GM18502 (cell line): Measurements from ENCODE around the gene TMEM79.
"Not testable (repeated sequence)": the region's sequence is repeated elsewhere in the genome, so short reads cannot be mapped to it uniquely, and the experiment has no call there.

Experiments
- ATAC-seq: cut with Tn5 transposase; IDR thresholded peaks from one replicate; pipeline ENCODE4 v1.9.1; 2021; ENCODE audit warnings: mild to moderate bottlenecking; ENCODE audit not compliant: unreplicated experiment, poor library complexity

Gene TMEM79

DNA sequence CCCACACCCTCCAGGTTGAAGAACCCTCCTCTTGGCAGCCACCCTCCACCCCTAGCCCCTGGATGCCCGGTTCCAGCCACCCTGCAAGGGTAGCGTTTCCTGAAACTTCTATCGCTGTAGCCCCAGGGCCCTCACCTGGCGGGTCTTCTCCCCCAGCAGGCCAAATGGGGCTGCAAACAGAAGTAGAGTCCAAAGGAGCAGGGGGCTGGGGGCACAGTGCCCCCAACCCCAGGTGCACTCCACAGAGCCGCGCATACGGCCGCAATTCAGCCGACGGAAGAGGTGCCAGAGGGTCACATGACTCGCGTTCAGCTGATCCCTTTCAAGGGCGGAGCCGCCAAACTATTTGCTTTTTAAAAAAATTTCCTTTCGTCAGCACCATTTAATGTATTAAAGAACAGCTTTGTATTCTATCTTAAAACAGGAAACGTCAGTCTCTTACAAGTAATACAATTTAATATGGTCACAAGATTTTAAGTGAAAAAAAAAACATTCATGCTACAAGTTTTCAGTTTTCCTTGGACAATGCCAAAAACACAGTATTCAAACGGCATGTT is 11.3 kb downstream of the TMEM79 start, which contains the start of gene GLMP:
Gene GLMP (minus strand): TSS at position 289 of the 557 bp plus-strand sequence. CDS start 34 bp downstream, at position 255.
- peak; percentile 56 for ATAC-seq

- no peak for ATAC-seq
These were observed 14.8 kb downstream of the TMEM79 start, which contains the start of gene VHLL for GRCh38 chr1:156298852-156299357. TSS of gene VHLL (minus strand) at chr1:156299307. CDS start at chr1:156299189, 118 bp downstream.

- no peak for ATAC-seq
These were observed 19.1 kb downstream of the TMEM79 start for GRCh38 chr1:156303241-156303640.

- no peak for ATAC-seq
These were observed 21.1 kb downstream of the TMEM79 start for GRCh38 chr1:156305215-156305614.

- no peak for ATAC-seq
These were observed 24.0 kb downstream of the TMEM79 start for GRCh38 chr1:156308078-156308477.

DNA sequence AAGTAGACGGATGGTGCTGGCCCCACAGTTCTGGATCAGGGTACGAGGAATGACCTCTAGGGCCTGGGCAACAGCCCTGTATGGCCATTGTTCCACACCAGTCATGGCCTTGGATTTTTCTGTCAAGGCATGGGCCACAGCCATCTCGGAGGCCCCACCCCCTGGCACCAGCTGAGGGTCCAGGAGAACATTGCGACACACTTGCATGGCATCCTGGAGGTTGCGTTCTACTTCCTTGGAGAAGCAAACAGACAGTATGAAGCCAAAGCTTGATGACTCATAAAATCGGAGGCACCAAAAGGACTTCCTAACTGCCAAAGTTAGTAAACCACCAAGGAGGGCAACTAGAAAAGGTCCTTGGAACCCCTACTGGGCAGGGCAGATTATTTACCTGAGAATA is 26.8 kb downstream of the TMEM79 start:
- no peak for ATAC-seq

DNA sequence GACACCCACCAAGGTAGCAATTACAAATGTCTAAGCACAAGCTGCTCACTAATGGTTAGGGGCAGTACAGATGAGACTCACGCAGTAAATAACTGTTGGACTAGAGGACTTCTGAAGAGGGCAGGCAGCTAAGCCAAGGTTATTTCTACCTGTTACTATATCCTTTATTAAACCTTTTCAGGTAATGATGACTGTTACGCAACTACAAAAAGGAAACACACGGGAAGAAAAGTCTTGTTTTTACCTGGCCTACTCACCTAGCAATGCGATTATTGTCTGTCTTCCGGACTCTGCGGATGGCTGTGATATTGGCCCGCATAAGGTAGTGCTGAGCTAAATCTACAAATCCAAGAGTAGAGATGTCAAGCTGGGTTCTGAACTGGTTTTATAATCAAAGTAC is 32.8 kb downstream of the TMEM79 start:
- ATAC-seq: no peak

DNA sequence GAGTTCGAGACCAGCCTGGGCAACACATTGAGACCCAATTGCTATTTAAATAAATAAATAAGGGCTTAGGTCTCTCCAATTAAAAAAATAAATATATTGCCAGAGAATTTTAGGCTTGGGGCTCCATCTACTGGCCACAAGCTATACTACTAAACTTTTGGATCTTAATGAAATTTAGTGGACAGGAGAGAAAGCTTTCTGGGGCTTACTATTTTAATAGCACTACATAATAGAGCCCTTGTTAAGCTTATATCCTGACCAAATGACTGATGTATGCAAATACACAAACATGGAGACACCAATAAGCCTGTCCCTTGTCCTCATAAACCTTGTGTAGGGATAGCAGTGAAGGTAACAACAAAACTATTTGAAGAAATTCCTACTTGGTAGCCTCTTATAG is 35.5 kb downstream of the TMEM79 start:
- ATAC-seq: no peak

- no peak for ATAC-seq
These were observed 36.4 kb downstream of the TMEM79 start for GRCh38 chr1:156320560-156320959.

DNA sequence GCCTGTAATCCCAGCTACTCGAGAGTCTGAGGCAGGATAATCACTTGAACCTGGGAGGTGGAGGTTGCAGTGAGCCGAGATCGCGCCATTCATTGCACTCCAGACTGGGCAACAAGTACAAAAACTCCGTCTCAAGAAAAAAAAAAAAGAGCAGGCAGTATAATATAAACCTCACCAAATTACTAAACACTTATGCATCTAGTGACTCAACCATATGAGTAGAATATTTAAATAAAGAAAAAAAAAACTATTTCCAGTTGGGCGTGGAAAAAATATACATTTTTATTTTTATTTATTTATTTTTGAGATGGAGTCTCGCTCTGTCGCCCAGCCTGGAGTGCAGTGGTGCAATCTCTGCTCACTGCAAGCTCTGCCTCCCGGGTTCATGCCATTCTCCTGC is 39.1 kb downstream of the TMEM79 start:
- ATAC-seq: not testable (repeated sequence)

DNA sequence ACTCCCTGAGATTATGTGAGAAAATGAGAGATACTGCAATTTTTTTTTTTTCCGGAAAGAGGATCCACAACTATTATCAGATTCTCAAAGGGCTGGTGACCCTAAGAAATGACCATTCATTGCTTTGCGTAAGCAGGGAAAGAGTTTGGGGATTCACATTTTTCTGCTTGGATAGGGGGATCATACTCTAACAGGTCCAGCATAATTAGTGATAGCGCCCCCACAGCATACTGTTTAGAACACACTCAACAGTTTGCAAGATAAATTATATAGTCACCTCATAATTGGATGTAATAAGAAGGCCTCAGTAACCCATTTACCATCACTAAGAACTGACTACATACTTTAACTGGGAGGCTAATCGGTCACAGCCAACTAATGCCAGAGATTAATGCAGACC is 52.1 kb downstream of the TMEM79 start:
- ATAC-seq: no peak

DNA sequence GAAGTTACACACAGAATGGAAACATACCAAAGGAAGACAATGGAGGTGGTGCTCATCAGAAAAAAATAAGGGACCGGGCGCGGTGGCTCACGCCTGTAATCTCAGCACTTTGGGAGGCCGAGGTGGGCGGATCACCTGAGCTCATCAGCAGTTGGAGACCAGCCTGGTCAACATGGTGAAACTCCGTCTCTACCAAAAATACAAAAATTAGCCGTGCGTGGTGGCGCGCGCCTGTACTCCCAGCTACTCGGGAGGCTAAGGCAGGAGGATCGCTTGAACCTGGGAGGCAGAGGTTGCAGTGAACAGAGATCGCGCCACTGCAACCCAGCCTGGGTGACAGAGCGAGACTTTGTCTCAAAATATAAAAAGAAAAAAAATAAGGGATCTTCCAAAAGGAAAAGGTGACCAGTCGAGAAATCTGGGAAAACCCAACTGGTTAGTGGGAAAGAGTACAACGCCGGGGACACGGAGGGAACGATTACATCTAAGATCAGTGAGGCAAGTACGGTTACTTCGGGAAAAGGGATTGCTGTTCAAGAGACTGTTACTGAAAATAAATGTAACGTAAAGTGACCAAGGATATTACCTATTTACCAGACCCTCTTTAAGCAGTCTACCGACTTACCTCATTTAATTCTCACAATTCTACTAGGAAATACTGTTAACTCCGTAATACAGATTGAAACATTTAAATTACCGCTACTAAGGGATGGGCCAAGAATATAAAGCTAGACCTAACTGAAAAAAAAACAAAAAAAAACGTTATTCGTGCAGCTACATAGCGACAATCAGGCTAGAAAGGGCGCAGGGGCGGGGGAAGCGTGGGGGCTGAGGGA is 53.1 kb downstream of the TMEM79 start:
- ATAC-seq: no peak

- peak; percentile 1 for ATAC-seq
These were observed 53.7 kb downstream of the TMEM79 start for GRCh38 chr1:156337888-156338179.

- peak; percentile 92 for ATAC-seq
These were observed 54.3 kb downstream of the TMEM79 start, which contains the start of the genes CCT3 and TSACC for GRCh38 chr1:156338180-156338976. TSS of gene CCT3 (minus strand) at chr1:156338292. CDS start at chr1:156338184, 108 bp downstream. TSS of gene TSACC (plus strand) at chr1:156338526. CDS start at chr1:156339758, 1,232 bp downstream.
